ENCODE results near the gene PPFIA3. TPM values are rescaled to one million over a fixed set of nuclear protein-coding genes. Genes with fewer than 3 reads are reported as not detected.

The PPFIA3 gene
- total and polyA plus RNA-seq, 5 donors from 2014 or later: 0.11 to 2.6 (median 0.17) TPM; not detected in 1

GRCh38 chr19:49084206-49085019 lies 34.9 kb upstream of the PPFIA3 start:
- H3K9me3 Mint-ChIP-seq: peaks cover 0 to 2% (median 0%) of the 10 kb centered on the region in 7 donors
- no peak for ATAC-seq (ENCODE audit: low read depth in 2 of 2)
- H3K4me1 Mint-ChIP-seq: peaks cover 0 to 44% (median 27%) of the 10 kb centered on the region in 4 donors
- H3K4me3 Mint-ChIP-seq: peak overlapping the region; percentile 84 to 96 (median 93)
- no peaks in the 10 kb centered on the region for H3K27me3 ChIP-seq (ENCODE audit: control insufficient read depth, insufficient read depth, low read length)
- peaks cover 11% of the 10 kb centered on the region for H3K27me3 Mint-ChIP-seq
- peaks cover 13% of the 10 kb centered on the region for H3K36me3 ChIP-seq (ENCODE audit: control insufficient read depth, insufficient read depth, low read length)
- no peak for DNase-seq
- H3K27ac ChIP-seq (ENCODE audit: insufficient read depth, low read length, poor library complexity, severe bottlenecking): peak overlapping the region; percentile 83
- peak overlapping the region; percentile 79 to 99 (median 86) for H3K27ac Mint-ChIP-seq
- peak overlapping the region; percentile 85 for H3K4me3 ChIP-seq (ENCODE audit: low read depth, low read length)
- H3K4me1 ChIP-seq (ENCODE audit: control insufficient read depth, insufficient read depth, low read length, poor library complexity, severe bottlenecking): peaks cover 33% of the 10 kb centered on the region
- H3K9me3 ChIP-seq (ENCODE audit: control insufficient read depth in 2 of 2, low read length in 2 of 2): no peaks in the 10 kb centered on the region
- peaks cover 11% of the 10 kb centered on the region for H3K36me3 Mint-ChIP-seq

GRCh38 chr19:49085020-49085867 lies 34.1 kb upstream of the PPFIA3 start, which contains the start of gene SNRNP70:
Gene SNRNP70 (plus strand): TSS chr19:49085451. CDS start chr19:49086415, 964 bp downstream.
- peaks cover 0 to 2% (median 0%) of the 10 kb centered on the region in 7 donors for H3K9me3 Mint-ChIP-seq
- H3K27ac Mint-ChIP-seq: peak within 1 kb of the TSS; percentile 79 to 99 (median 86)
- peaks cover 0 to 47% (median 26%) of the 10 kb centered on the region in 4 donors for H3K4me1 Mint-ChIP-seq
- H3K27me3 Mint-ChIP-seq: peaks cover 11% of the 10 kb centered on the region
- peak within 1 kb of the TSS; percentile 84 to 96 (median 93) for H3K4me3 Mint-ChIP-seq
- DNase-seq (peak; percentile 99 to 100 (median 100)), ATAC-seq (ENCODE audit: low read depth in 2 of 2) (peak; percentile 91 to 92)
- H3K4me1 ChIP-seq (ENCODE audit: control insufficient read depth, insufficient read depth, low read length, poor library complexity, severe bottlenecking): peaks cover 33% of the 10 kb centered on the region
- peaks cover 19% of the 10 kb centered on the region for H3K36me3 ChIP-seq (ENCODE audit: control insufficient read depth, insufficient read depth, low read length)
- no peaks in the 10 kb centered on the region for H3K9me3 ChIP-seq (ENCODE audit: control insufficient read depth in 2 of 2, low read length in 2 of 2)
- H3K27me3 ChIP-seq (ENCODE audit: control insufficient read depth, insufficient read depth, low read length): no peaks in the 10 kb centered on the region
- H3K4me3 ChIP-seq (ENCODE audit: low read depth, low read length): peak within 1 kb of the TSS; percentile 95
- peaks cover 13% of the 10 kb centered on the region for H3K36me3 Mint-ChIP-seq
- peak within 1 kb of the TSS; percentile 83 for H3K27ac ChIP-seq (ENCODE audit: insufficient read depth, low read length, poor library complexity, severe bottlenecking)

GRCh38 chr19:49085868-49086232 lies 33.5 kb upstream of the PPFIA3 start:
- peak overlapping the region; percentile 79 to 99 (median 86) for H3K27ac Mint-ChIP-seq
- Histone ChIP-seq H3K27me3 (ENCODE audit: control insufficient read depth, insufficient read depth, low read length) (no peaks in the 10 kb centered on the region), H3K36me3 (ENCODE audit: control insufficient read depth, insufficient read depth, low read length) (peaks cover 25% of the 10 kb centered on the region), H3K27ac (ENCODE audit: insufficient read depth, low read length, poor library complexity, severe bottlenecking) (peak overlapping the region; percentile 83), H3K9me3 (ENCODE audit: control insufficient read depth in 2 of 2, low read length in 2 of 2) (no peaks in the 10 kb centered on the region), H3K4me1 (ENCODE audit: control insufficient read depth, insufficient read depth, low read length, poor library complexity, severe bottlenecking) (peaks cover 33% of the 10 kb centered on the region), H3K4me3 (ENCODE audit: low read depth, low read length) (peak overlapping the region; percentile 95)
- peaks cover 0 to 52% (median 25%) of the 10 kb centered on the region in 4 donors for H3K4me1 Mint-ChIP-seq
- H3K27me3 Mint-ChIP-seq: peaks cover 11% of the 10 kb centered on the region
- no peak for DNase-seq
- peaks cover 15% of the 10 kb centered on the region for H3K36me3 Mint-ChIP-seq
- no peak for ATAC-seq (ENCODE audit: low read depth in 2 of 2)
- peaks cover 0 to 2% (median 0%) of the 10 kb centered on the region in 7 donors for H3K9me3 Mint-ChIP-seq
- H3K4me3 Mint-ChIP-seq: peak overlapping the region; percentile 84 to 96 (median 93)

- no peaks in the 10 kb centered on the region for H3K27me3 ChIP-seq (ENCODE audit: control insufficient read depth, insufficient read depth, low read length)
- peaks cover 29% of the 10 kb centered on the region for H3K36me3 ChIP-seq (ENCODE audit: control insufficient read depth, insufficient read depth, low read length)
- peak overlapping the region; percentile 95 for H3K4me3 ChIP-seq (ENCODE audit: low read depth, low read length)
- DNase-seq (no peak), ATAC-seq (ENCODE audit: low read depth in 2 of 2) (no peak)
- H3K9me3 Mint-ChIP-seq: peaks cover 0 to 2% (median 0%) of the 10 kb centered on the region in 7 donors
- H3K27ac ChIP-seq (ENCODE audit: insufficient read depth, low read length, poor library complexity, severe bottlenecking): no peak overlapping the region
- H3K4me1 Mint-ChIP-seq: peaks cover 0 to 55% (median 25%) of the 10 kb centered on the region in 4 donors
- H3K27ac Mint-ChIP-seq: peak overlapping the region in 2 of 3 donors; percentile 79 to 86
- no peaks in the 10 kb centered on the region for H3K9me3 ChIP-seq (ENCODE audit: control insufficient read depth in 2 of 2, low read length in 2 of 2)
- peaks cover 16% of the 10 kb centered on the region for H3K36me3 Mint-ChIP-seq
- H3K27me3 Mint-ChIP-seq: peaks cover 11% of the 10 kb centered on the region
- H3K4me3 Mint-ChIP-seq: peak overlapping the region; percentile 84 to 96 (median 93)
- peaks cover 33% of the 10 kb centered on the region for H3K4me1 ChIP-seq (ENCODE audit: control insufficient read depth, insufficient read depth, low read length, poor library complexity, severe bottlenecking)
These were observed 33.0 kb upstream of the PPFIA3 start for GRCh38 chr19:49086296-49086695.

- Histone ChIP-seq H3K27me3 (ENCODE audit: control insufficient read depth, insufficient read depth, low read length) (no peaks in the 10 kb centered on the region), H3K36me3 (ENCODE audit: control insufficient read depth, insufficient read depth, low read length) (peaks cover 70% of the 10 kb centered on the region), H3K4me1 (ENCODE audit: control insufficient read depth, insufficient read depth, low read length, poor library complexity, severe bottlenecking) (peaks cover 19% of the 10 kb centered on the region), H3K4me3 (ENCODE audit: low read depth, low read length) (no peak overlapping the region), H3K27ac (ENCODE audit: insufficient read depth, low read length, poor library complexity, severe bottlenecking) (no peak overlapping the region), H3K9me3 (ENCODE audit: control insufficient read depth in 2 of 2, low read length in 2 of 2) (no peaks in the 10 kb centered on the region)
- H3K27me3 Mint-ChIP-seq: no peaks in the 10 kb centered on the region
- peaks cover 0 to 46% (median 23%) of the 10 kb centered on the region in 4 donors for H3K4me1 Mint-ChIP-seq
- no peak for DNase-seq
- peak overlapping the region in 1 of 3 donors; percentile 26 for H3K27ac Mint-ChIP-seq
- peak overlapping the region in 1 of 4 donors; percentile 61 for H3K4me3 Mint-ChIP-seq
- no peaks in the 10 kb centered on the region for H3K9me3 Mint-ChIP-seq
- H3K36me3 Mint-ChIP-seq: peaks cover 20% of the 10 kb centered on the region
- ATAC-seq (ENCODE audit: low read depth in 2 of 2): no peak
These were observed 27.8 kb upstream of the PPFIA3 start for GRCh38 chr19:49091391-49092038.

GRCh38 chr19:49092686-49093085 lies 26.7 kb upstream of the PPFIA3 start:
- peaks cover 72% of the 10 kb centered on the region for H3K36me3 ChIP-seq (ENCODE audit: control insufficient read depth, insufficient read depth, low read length)
- no peaks in the 10 kb centered on the region for H3K27me3 ChIP-seq (ENCODE audit: control insufficient read depth, insufficient read depth, low read length)
- Mint-ChIP-seq H3K36me3 (peaks cover 17% of the 10 kb centered on the region), H3K27ac (no peak overlapping the region), H3K4me3 (no peak overlapping the region), H3K9me3 (no peaks in the 10 kb centered on the region), H3K4me1 (peaks cover 4 to 38% (median 16%) of the 10 kb centered on the region in 4 donors), H3K27me3 (no peaks in the 10 kb centered on the region)
- no peak for ATAC-seq (ENCODE audit: low read depth in 2 of 2)
- no peak overlapping the region for H3K4me3 ChIP-seq (ENCODE audit: low read depth, low read length)
- DNase-seq: no peak
- H3K9me3 ChIP-seq (ENCODE audit: control insufficient read depth in 2 of 2, low read length in 2 of 2): no peaks in the 10 kb centered on the region
- H3K27ac ChIP-seq (ENCODE audit: insufficient read depth, low read length, poor library complexity, severe bottlenecking): no peak overlapping the region
- H3K4me1 ChIP-seq (ENCODE audit: control insufficient read depth, insufficient read depth, low read length, poor library complexity, severe bottlenecking): peaks cover 7% of the 10 kb centered on the region
